IMR-90 (cell line): Measurements from ENCODE around the gene MIEF1. TPM values are rescaled to one million over a fixed set of nuclear protein-coding genes. Genes with fewer than 3 reads are reported as not detected.

Experiments
- ATAC-seq: fragments of 200-7000 bp; cut with Tn5 transposase; 2 replicates; pipeline ENCODE4 v1.9.1; 2020; ENCODE audit warnings: low read depth, mild to moderate bottlenecking, moderate library complexity
- BruUV-seq: library from RNA; stranded (reverse); fragments of 400-500 nt; replicated peaks from 2 replicates; lab custom pipeline; 2021; lab: Mats Ljungman, UMichigan
- CTCF ChIA-PET: fragments of 300-600 bp; formaldehyde crosslinking; extraction: SDS; loops from one replicate; lab custom pipeline; 2021; ENCODE audit warnings: antibody characterized with exemption; lab: Yijun Ruan, JAX
- POLR2A ChIA-PET: fragments of 300-600 bp; sonication (Branson Sonifier 250); formaldehyde crosslinking; loops from one replicate; lab custom pipeline; 2022; ENCODE audit warnings: antibody characterized with exemption; ENCODE audit not compliant: unreplicated experiment; lab: Charles Lee
- DNase-seq: peaks from one replicate; pipeline ENCODE4 v3.0.0; 2013
- H2AFZ ChIP-seq: replicated peaks from 2 replicates; pipeline ENCODE3; 2013; ENCODE audit warnings: low read length, mild to moderate bottlenecking; ENCODE audit not compliant: poor library complexity
- H2AK5ac ChIP-seq: 2 replicates; pipeline ENCODE4 v1.6.1; 2013; ENCODE audit warnings: low read depth, low read length, inconsistent platforms
- H2AK9ac ChIP-seq: replicated peaks from 2 replicates; pipeline ENCODE3; 2013; ENCODE audit warnings: mild to moderate bottlenecking, low read depth, low read length, moderate library complexity; ENCODE audit not compliant: poor library complexity
- H2BK120ac ChIP-seq: 2 replicates; pipeline ENCODE4 v1.6.1; 2013; ENCODE audit warnings: low read depth, low read length, inconsistent platforms
- H2BK15ac ChIP-seq: 3 replicates; pipeline ENCODE4 v1.6.1; 2013; ENCODE audit warnings: low read depth, low read length, inconsistent platforms
- H2BK20ac ChIP-seq: 2 replicates; pipeline ENCODE4 v1.6.1; 2013; ENCODE audit warnings: low read depth, mild to moderate bottlenecking, inconsistent platforms, low read length, moderate library complexity
- H2BK5ac ChIP-seq: 2 replicates; pipeline ENCODE4 v1.6.1; 2013; ENCODE audit warnings: mild to moderate bottlenecking, low read depth, low read length, inconsistent platforms; ENCODE audit not compliant: poor library complexity, severe bottlenecking
- H3K14ac ChIP-seq: replicated peaks from 2 replicates; pipeline ENCODE4 v1.6.1; 2013; ENCODE audit warnings: low read depth, low read length, inconsistent platforms
- H3K18ac ChIP-seq: 2 replicates; pipeline ENCODE4 v1.6.1; 2013; ENCODE audit warnings: low read depth, low read length, control low read depth
- H3K23ac ChIP-seq: 2 replicates; pipeline ENCODE4 v1.6.1; 2013; ENCODE audit warnings: low read depth, low read length, inconsistent platforms
- H3K27ac ChIP-seq: 2 replicates; pipeline ENCODE4 v1.5.1; 2013; ENCODE audit warnings: mild to moderate bottlenecking, control low read depth, low read length; ENCODE audit not compliant: insufficient read depth
- H3K27me3 ChIP-seq: 2 replicates; pipeline ENCODE4 v1.6.1; 2013; ENCODE audit warnings: low read length; ENCODE audit not compliant: control insufficient read depth, insufficient read depth
- H3K36me3 ChIP-seq: 2 replicates; pipeline ENCODE4 v1.6.1; 2013; ENCODE audit warnings: low read length, mixed read lengths; ENCODE audit not compliant: control insufficient read depth, insufficient read depth
- H3K4ac ChIP-seq: 2 replicates; pipeline ENCODE4 v1.6.1; 2013; ENCODE audit warnings: low read depth, low read length, inconsistent platforms
- H3K4me1 ChIP-seq: 2 replicates; pipeline ENCODE4 v1.6.1; 2013; ENCODE audit warnings: low read length, mixed read lengths; ENCODE audit not compliant: control insufficient read depth, insufficient read depth
- H3K4me2 ChIP-seq: 2 replicates; pipeline ENCODE4 v1.6.1; 2013; ENCODE audit warnings: low read depth, mild to moderate bottlenecking, control low read depth, low read length, moderate library complexity
- H3K4me3 ChIP-seq: 2 replicates; pipeline ENCODE4 v1.5.1; 2013; ENCODE audit warnings: low read depth, mild to moderate bottlenecking, control low read depth, low read length, moderate library complexity; ENCODE audit not compliant: insufficient read depth
- H3K56ac ChIP-seq: 2 replicates; pipeline ENCODE4 v1.6.1; 2013; ENCODE audit warnings: low read length, inconsistent platforms; ENCODE audit not compliant: insufficient read depth; ENCODE audit errors: extremely low read depth
- H3K79me1 ChIP-seq, 2 experiments: 2 replicates each; pipeline ENCODE4 v1.6.1; 2013; ENCODE audit warnings: low read length in 2 of 2, inconsistent platforms in 1 of 2, low read depth in 1 of 2
- H3K9ac ChIP-seq: 2 replicates; pipeline ENCODE4 v1.6.1; 2013; ENCODE audit warnings: low read depth, low read length, control low read depth
- H3K9me1 ChIP-seq: 2 replicates; pipeline ENCODE4 v1.6.1; 2013; ENCODE audit warnings: low read length, inconsistent platforms; ENCODE audit not compliant: insufficient read depth
- H3K9me3 ChIP-seq: 2 replicates; pipeline ENCODE4 v1.6.1; 2013; ENCODE audit warnings: low read length; ENCODE audit not compliant: control insufficient read depth, insufficient read depth
- H4K20me1 ChIP-seq: 2 replicates; pipeline ENCODE4 v1.6.1; 2013; ENCODE audit warnings: low read length, inconsistent platforms; ENCODE audit not compliant: insufficient read depth
- H4K5ac ChIP-seq: 2 replicates; pipeline ENCODE4 v1.6.1; 2013; ENCODE audit warnings: mild to moderate bottlenecking, low read depth, low read length, control low read depth
- H4K8ac ChIP-seq, 2 experiments: 2 replicates each; pipeline ENCODE4 v1.6.1; 2013; ENCODE audit warnings: low read depth in 2 of 2, low read length in 2 of 2, control low read depth in 1 of 2, inconsistent platforms in 1 of 2
- H4K91ac ChIP-seq: 2 replicates; pipeline ENCODE4 v1.6.1; 2013; ENCODE audit warnings: low read depth, low read length, inconsistent platforms; ENCODE audit not compliant: insufficient read depth
- CHD1 ChIP-seq: IDR thresholded peaks from 2 replicates; pipeline ENCODE4 v1.6.1; 2012; ENCODE audit warnings: low read depth, low read length, improper control_type of control experiment
- FOS ChIP-seq: fragments of 150-350 bp; IDR thresholded peaks from 2 replicates; pipeline ENCODE4 v1.6.1; 2016; ENCODE audit warnings: low read depth, low read length
- MAFK ChIP-seq: IDR thresholded peaks from 2 replicates; pipeline ENCODE4 v1.6.1; 2012; ENCODE audit warnings: low read depth, low read length, improper control_type of control experiment
- MAZ ChIP-seq: IDR thresholded peaks from 2 replicates; pipeline ENCODE4 v1.6.1; 2012; ENCODE audit warnings: low read depth, mild to moderate bottlenecking, low read length, improper control_type of control experiment, moderate library complexity, borderline replicate concordance
- MXI1 ChIP-seq: IDR thresholded peaks from 2 replicates; pipeline ENCODE4 v1.6.1; 2012; ENCODE audit warnings: low read depth, mild to moderate bottlenecking, low read length, moderate library complexity, borderline replicate concordance
- POLR2A ChIP-seq: IDR thresholded peaks from 2 replicates; pipeline ENCODE4 v1.6.1; 2012; ENCODE audit warnings: mild to moderate bottlenecking, low read depth, low read length
- RCOR1 ChIP-seq: IDR thresholded peaks from 2 replicates; pipeline ENCODE4 v1.6.1; 2012; ENCODE audit warnings: mild to moderate bottlenecking, low read length, improper control_type of control experiment; ENCODE audit not compliant: insufficient replicate concordance
- WGBS, 2 experiments: methylation state at CpG; one replicate each; pipeline versions ENCODE4 v1.1.5 to v1.1.7; 2013; ENCODE audit warnings: missing lambda C conversion rate in 2 of 2; ENCODE audit not compliant: insufficient read length in 1 of 2; ENCODE audit errors: extremely low coverage in 2 of 2; 5-methylcytosine and 5-hydroxymethylcytosine counted together
- dilution Hi-C: fragments of 300-500 bp; cut with HindIII; formaldehyde crosslinking; loops from one replicate; pipeline ENCODE4 v1.14.3; 2018; ENCODE audit warnings: low sequenced_read_pairs; ENCODE audit not compliant: unreplicated experiment
- in situ Hi-C: fragments of 300-500 bp; cut with MboI; formaldehyde crosslinking; loops from 3 replicates; pipeline ENCODE4 v1.14.3; 2019; ENCODE audit warnings: low sequenced_read_pairs, inconsistent platforms, mixed read lengths
- intact Hi-C: fragments of 100-400 bp; cut with micrococcal nuclease; formaldehyde crosslinking; loops from 2 replicates; pipeline ENCODE4 v1.10.0; 2022
- polyA plus RNA-seq, 3 experiments: library from polyadenylated mRNA; depleted of rRNA; stranded (reverse); fragments of >200 nt; gene quantifications; 2 replicates each; pipeline ENCODE4 v1.2.3, GENCODE V29; 2012; ENCODE audit warnings: low replicate concordance in 1 of 3
- total RNA-seq: library from RNA; depleted of rRNA; stranded (reverse); fragments of >200 nt; gene quantifications from 2 replicates; pipeline ENCODE4 v1.2.3, GENCODE V29; 2012

MIEF1 gene
- total and polyA plus RNA-seq, 2 of the 4 experiments (the other 2 are of a cell fraction): 9.7 to 16.9 TPM

- Histone ChIP-seq H3K4ac (no peak overlapping the region; the same call in 1 of the 2 replicates), H3K9me3 (no peaks in the 10 kb centered on the region), H2AK5ac (no peak overlapping the region), H4K91ac (no peak overlapping the region), H3K23ac (no peak overlapping the region), H2AK9ac (no peak overlapping the region), H3K27ac (no peak overlapping the region), H4K5ac (no peak overlapping the region), H2BK5ac (no peak overlapping the region), H4K8ac (no peak overlapping the region), H3K79me1 (peaks cover 0 to 8% of the 10 kb centered on the region in 2 experiments; a peak in 1 of 4 replicates), H3K56ac (no peak overlapping the region), H2BK20ac (no peak overlapping the region), H3K4me2 (no peak overlapping the region), H3K27me3 (no peaks in the 10 kb centered on the region), H3K9me1 (peaks cover 22% of the 10 kb centered on the region), H2BK120ac (no peak overlapping the region), H3K18ac (no peak overlapping the region), H3K4me3 (no peak overlapping the region), H4K20me1 (peaks cover 12% of the 10 kb centered on the region; the same call in 1 of the 2 replicates), H3K36me3 (no peaks in the 10 kb centered on the region), H3K9ac (no peak overlapping the region), H3K14ac (no peak overlapping the region), H2AFZ (no peak overlapping the region), H2BK15ac (no peak overlapping the region), H3K4me1 (peaks cover 8% of the 10 kb centered on the region)
- dilution Hi-C loops: no loop called here
- intact Hi-C loops: loop anchor here (10.0 kb wide), 2 partner anchors 57 to 317 kb away; no protein-coding TSS in a partner anchor
- no CpG with 5 or more reads among the region's 3 CpGs for WGBS, 2 experiments
- ATAC-seq (no peak), DNase-seq (no peak)
- ChIA-PET POLR2A (no interaction called here), CTCF (no interaction called here)
- in situ Hi-C loops: no loop called here
- BruUV-seq: no TSS peak
- TF ChIP-seq MXI1 (no peak), MAZ (no peak), FOS (no peak), POLR2A (no peak), CHD1 (no peak), MAFK (no peak), RCOR1 (no peak)
Measured at GRCh38 chr22:39492186-39492585, 9.9 kb upstream of the MIEF1 start.
